ENCODE data around the gene EVA1A. TPM values are rescaled to one million over a fixed set of nuclear protein-coding genes. Genes with fewer than 3 reads are reported as not detected.

Gene EVA1A
- total and polyA plus RNA-seq, 12 donors: 0.53 to 4.3 (median 1.0) TPM; not detected in 3

DNA sequence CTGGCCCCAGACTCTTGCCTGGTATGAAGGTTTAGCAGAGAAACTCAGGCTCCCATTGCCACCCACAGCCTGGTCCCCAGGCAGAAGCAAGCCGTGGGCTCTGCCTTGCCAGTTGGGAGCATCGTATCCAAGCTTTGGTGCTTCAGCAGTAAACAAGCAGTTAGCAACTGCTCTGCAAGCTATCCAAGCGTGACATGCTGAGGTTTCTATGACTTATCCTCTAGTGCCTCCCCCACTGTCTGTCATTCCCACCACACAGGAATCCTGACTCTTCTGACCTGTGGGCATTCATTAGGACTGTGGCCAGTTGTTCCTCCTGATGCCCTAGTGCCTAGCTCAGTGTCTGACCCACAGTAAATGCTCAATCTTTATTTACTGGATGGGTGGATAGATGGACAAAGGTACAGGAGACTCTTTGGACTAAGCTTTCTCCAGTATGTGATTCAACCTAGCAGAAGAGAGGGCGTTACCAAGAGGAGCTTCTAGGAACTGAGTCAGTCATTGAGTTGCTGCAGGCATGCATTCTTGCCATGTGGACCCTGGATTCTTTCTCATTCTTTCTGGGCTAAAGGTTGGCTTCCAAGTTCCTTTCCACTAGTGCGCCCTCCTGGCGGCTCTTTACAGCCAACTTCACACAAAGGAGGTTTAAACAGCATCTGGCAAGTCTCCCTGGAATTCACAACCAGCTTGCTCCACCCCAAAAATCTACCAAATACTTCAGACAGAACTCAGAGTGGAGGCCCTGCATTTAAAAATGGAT, 45.2 kb upstream of the EVA1A start:
- Histone ChIP-seq H3K27me3 (no peaks in the 10 kb centered on the region), H3K4me3 (no peak overlapping the region), H3K9me3 (replicated peaks in 1 of 3) (no peaks in the 10 kb centered on the region), H3K27ac (no peak overlapping the region), H3K36me3 (replicated peaks in 1 of 2) (no peaks in the 10 kb centered on the region), H3K4me1 (replicated peaks in 1 of 2) (no peaks in the 10 kb centered on the region)
- TF ChIP-seq, protein P1, sequence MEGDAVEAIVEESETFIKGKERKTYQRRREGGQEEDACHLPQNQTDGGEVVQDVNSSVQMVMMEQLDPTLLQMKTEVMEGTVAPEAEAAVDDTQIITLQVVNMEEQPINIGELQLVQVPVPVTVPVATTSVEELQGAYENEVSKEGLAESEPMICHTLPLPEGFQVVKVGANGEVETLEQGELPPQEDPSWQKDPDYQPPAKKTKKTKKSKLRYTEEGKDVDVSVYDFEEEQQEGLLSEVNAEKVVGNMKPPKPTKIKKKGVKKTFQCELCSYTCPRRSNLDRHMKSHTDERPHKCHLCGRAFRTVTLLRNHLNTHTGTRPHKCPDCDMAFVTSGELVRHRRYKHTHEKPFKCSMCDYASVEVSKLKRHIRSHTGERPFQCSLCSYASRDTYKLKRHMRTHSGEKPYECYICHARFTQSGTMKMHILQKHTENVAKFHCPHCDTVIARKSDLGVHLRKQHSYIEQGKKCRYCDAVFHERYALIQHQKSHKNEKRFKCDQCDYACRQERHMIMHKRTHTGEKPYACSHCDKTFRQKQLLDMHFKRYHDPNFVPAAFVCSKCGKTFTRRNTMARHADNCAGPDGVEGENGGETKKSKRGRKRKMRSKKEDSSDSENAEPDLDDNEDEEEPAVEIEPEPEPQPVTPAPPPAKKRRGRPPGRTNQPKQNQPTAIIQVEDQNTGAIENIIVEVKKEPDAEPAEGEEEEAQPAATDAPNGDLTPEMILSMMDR (IDR thresholded peaks at IDR 0.05): no peak
- TF ChIP-seq POLR2A (IDR thresholded peaks at IDR 0.05): no peak
- WGBS, 4 donors: 71 to 90% (median 79%) methylated on average over 5 to 6 of the region's 6 CpGs
- intact Hi-C loops (cut with DNase I): loop anchor here (10.0 kb wide), 2 partner anchors 141 to 681 kb away; no protein-coding TSS in a partner anchor
- no peak for DNase-seq

- no peak for DNase-seq
- TF ChIP-seq, protein P1 (IDR thresholded peaks at IDR 0.05): no peak
- no peak for TF ChIP-seq POLR2A (IDR thresholded peaks at IDR 0.05)
- Histone ChIP-seq H3K9me3 (replicated peaks in 1 of 3) (no peaks in the 10 kb centered on the region), H3K27ac (no peak overlapping the region), H3K4me3 (no peak overlapping the region), H3K27me3 (no peaks in the 10 kb centered on the region), H3K4me1 (replicated peaks in 1 of 2) (no peaks in the 10 kb centered on the region), H3K36me3 (replicated peaks in 1 of 2) (no peaks in the 10 kb centered on the region)
- intact Hi-C loops (cut with DNase I): loop anchor here (10.0 kb wide), 2 partner anchors 140 to 680 kb away; no protein-coding TSS in a partner anchor
- WGBS, 4 donors: 66 to 71% (median 67%) methylated on average over 4 of the region's 4 CpGs
Observed at GRCh38 chr2:75604484-75604883, 43.7 kb upstream of the EVA1A start.

- no peaks in the 10 kb centered on the region for H3K9me3 ChIP-seq (replicated peaks in 1 of 3)
- intact Hi-C loops (cut with DNase I): loop anchor here (10.0 kb wide), 2 partner anchors 139 to 679 kb away; no protein-coding TSS in a partner anchor
- no peaks in the 10 kb centered on the region for H3K27me3 ChIP-seq
- WGBS, 4 donors: 81 to 94% (median 94%) methylated on average over 1 of the region's 1 CpG
- H3K27ac ChIP-seq: no peak overlapping the region
- no peak for TF ChIP-seq POLR2A (IDR thresholded peaks at IDR 0.05)
- TF ChIP-seq, protein P1 (IDR thresholded peaks at IDR 0.05): no peak
- DNase-seq: no peak
- H3K4me3 ChIP-seq: no peak overlapping the region
- no peaks in the 10 kb centered on the region for H3K4me1 ChIP-seq (replicated peaks in 1 of 2)
- H3K36me3 ChIP-seq (replicated peaks in 1 of 2): no peaks in the 10 kb centered on the region
Observed at GRCh38 chr2:75603477-75603876, 42.7 kb upstream of the EVA1A start.

GRCh38 chr2:75602724-75603342, 42.1 kb upstream of the EVA1A start:
- DNase-seq: peak in 2 of 7 donors; percentile 6 to 23
- Histone ChIP-seq H3K4me1 (replicated peaks in 1 of 2) (no peaks in the 10 kb centered on the region), H3K27ac (no peak overlapping the region), H3K27me3 (no peaks in the 10 kb centered on the region), H3K9me3 (replicated peaks in 1 of 3) (no peaks in the 10 kb centered on the region), H3K36me3 (replicated peaks in 1 of 2) (no peaks in the 10 kb centered on the region), H3K4me3 (no peak overlapping the region)
- no peak for TF ChIP-seq POLR2A (IDR thresholded peaks at IDR 0.05)
- TF ChIP-seq, protein P1 (IDR thresholded peaks at IDR 0.05): no peak
- WGBS, 4 donors: 45 to 55% (median 50%) methylated on average over 6 of the region's 6 CpGs
- intact Hi-C loops (cut with DNase I): loop anchor here (10.0 kb wide), 2 partner anchors 138 to 678 kb away; no protein-coding TSS in a partner anchor
